Ishikawa (cell line): Measurements from ENCODE around the gene CMTM5.

Experiments
- CEBPB ChIP-seq: IDR thresholded peaks from 2 replicates; pipeline ENCODE4 v1.6.1; 2012
- CREB1 ChIP-seq: IDR thresholded peaks from 2 replicates; pipeline ENCODE4 v1.6.1; 2012; ENCODE audit warnings: low read depth
- EGR1 ChIP-seq: IDR thresholded peaks from 2 replicates; pipeline ENCODE4 v1.6.1; 2012
- EP300 ChIP-seq: IDR thresholded peaks from 2 replicates; pipeline ENCODE4 v1.6.1; 2012; ENCODE audit warnings: borderline replicate concordance
- FOXM1 ChIP-seq: IDR thresholded peaks from 2 replicates; pipeline ENCODE4 v1.6.1; 2012; ENCODE audit warnings: low read depth, borderline replicate concordance
- MAX ChIP-seq: IDR thresholded peaks from 2 replicates; pipeline ENCODE4 v1.6.1; 2012
- NFIC ChIP-seq: IDR thresholded peaks from 2 replicates; pipeline ENCODE4 v1.6.1; 2012
- RAD21 ChIP-seq: IDR thresholded peaks from 2 replicates; pipeline ENCODE4 v1.6.1; 2012; ENCODE audit warnings: low read depth
- REST ChIP-seq: IDR thresholded peaks from 2 replicates; pipeline ENCODE4 v1.6.1; 2012; ENCODE audit warnings: low read depth, mild to moderate bottlenecking
- TAF1 ChIP-seq: IDR thresholded peaks from 2 replicates; pipeline ENCODE4 v1.6.1; 2012; ENCODE audit warnings: low read depth, mild to moderate bottlenecking
- TCF12 ChIP-seq: IDR thresholded peaks from 2 replicates; pipeline ENCODE4 v1.6.1; 2012; ENCODE audit warnings: low read depth
- TEAD4 ChIP-seq: IDR thresholded peaks from 2 replicates; pipeline ENCODE4 v1.6.1; 2012
- USF1 ChIP-seq: IDR thresholded peaks from 2 replicates; pipeline ENCODE4 v1.6.1; 2012
- YY1 ChIP-seq: IDR thresholded peaks from 2 replicates; pipeline ENCODE4 v1.6.1; 2012; ENCODE audit warnings: low read depth
- ZBTB7A ChIP-seq: IDR thresholded peaks from 2 replicates; pipeline ENCODE4 v1.6.1; 2012; ENCODE audit warnings: low read depth

CMTM5 gene

GRCh38 chr14:23381871-23382270 lies 5.0 kb downstream of the CMTM5 start:
- TF ChIP-seq EGR1, result no peak
- no peak for TF ChIP-seq TEAD4
- TF ChIP-seq TAF1, result no peak
- TF ChIP-seq CREB1, result no peak
- no peak for TF ChIP-seq TCF12
- no peak for TF ChIP-seq NFIC
- TF ChIP-seq YY1, result no peak
- TF ChIP-seq MAX, result no peak
- TF ChIP-seq RAD21, result no peak
- no peak for TF ChIP-seq EP300
- TF ChIP-seq ZBTB7A, result no peak
- no peak for TF ChIP-seq FOXM1
- no peak for TF ChIP-seq USF1
- no peak for TF ChIP-seq REST
- no peak for TF ChIP-seq CEBPB

GRCh38 chr14:23382276-23382675 lies 5.4 kb downstream of the CMTM5 start:
- TF ChIP-seq NFIC (no peak), REST (no peak), TEAD4 (no peak), MAX (no peak)

- TF ChIP-seq TAF1, result no peak
- no peak for TF ChIP-seq FOXM1
- TF ChIP-seq ZBTB7A, result no peak
- TF ChIP-seq CREB1, result no peak
- no peak for TF ChIP-seq CEBPB
- no peak for TF ChIP-seq YY1
- TF ChIP-seq TEAD4, result no peak
- TF ChIP-seq EP300, result no peak
- no peak for TF ChIP-seq NFIC
- TF ChIP-seq RAD21, result no peak
- no peak for TF ChIP-seq EGR1
- no peak for TF ChIP-seq USF1
- TF ChIP-seq MAX, result no peak
- TF ChIP-seq REST, result no peak
- no peak for TF ChIP-seq TCF12
These were observed 6.0 kb downstream of the CMTM5 start for GRCh38 chr14:23382731-23383440.

GRCh38 chr14:23384364-23385080 lies 7.7 kb downstream of the CMTM5 start:
- TF ChIP-seq CREB1 (no peak), YY1 (no peak), MAX (no peak), FOXM1 (no peak), TAF1 (no peak), EGR1 (no peak), CEBPB (no peak), NFIC (no peak)
